ENCODE measurements around the gene KRTAP20-1.

DNA sequence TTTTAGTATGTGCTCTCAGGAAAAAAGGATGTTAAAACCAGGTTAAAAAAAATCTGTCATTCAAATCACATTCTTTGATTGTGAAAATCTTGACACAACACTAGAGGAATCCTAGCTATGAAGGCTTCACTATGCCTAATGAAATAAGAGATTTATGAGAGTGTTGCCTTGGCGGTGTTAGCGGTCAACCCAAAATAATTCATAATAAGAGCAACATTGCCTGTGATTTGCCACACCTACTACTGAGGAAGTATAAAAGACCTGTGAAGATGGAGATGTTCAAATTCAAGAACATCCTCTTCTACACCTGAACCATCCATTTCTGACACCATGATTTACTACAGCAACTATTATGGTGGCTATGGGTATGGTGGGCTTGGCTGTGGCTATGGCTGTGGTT lies at the start of gene KRTAP20-1:
- TF ChIP-seq, protein P1, sequence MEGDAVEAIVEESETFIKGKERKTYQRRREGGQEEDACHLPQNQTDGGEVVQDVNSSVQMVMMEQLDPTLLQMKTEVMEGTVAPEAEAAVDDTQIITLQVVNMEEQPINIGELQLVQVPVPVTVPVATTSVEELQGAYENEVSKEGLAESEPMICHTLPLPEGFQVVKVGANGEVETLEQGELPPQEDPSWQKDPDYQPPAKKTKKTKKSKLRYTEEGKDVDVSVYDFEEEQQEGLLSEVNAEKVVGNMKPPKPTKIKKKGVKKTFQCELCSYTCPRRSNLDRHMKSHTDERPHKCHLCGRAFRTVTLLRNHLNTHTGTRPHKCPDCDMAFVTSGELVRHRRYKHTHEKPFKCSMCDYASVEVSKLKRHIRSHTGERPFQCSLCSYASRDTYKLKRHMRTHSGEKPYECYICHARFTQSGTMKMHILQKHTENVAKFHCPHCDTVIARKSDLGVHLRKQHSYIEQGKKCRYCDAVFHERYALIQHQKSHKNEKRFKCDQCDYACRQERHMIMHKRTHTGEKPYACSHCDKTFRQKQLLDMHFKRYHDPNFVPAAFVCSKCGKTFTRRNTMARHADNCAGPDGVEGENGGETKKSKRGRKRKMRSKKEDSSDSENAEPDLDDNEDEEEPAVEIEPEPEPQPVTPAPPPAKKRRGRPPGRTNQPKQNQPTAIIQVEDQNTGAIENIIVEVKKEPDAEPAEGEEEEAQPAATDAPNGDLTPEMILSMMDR (conservative IDR thresholded peaks at IDR 0.05; ENCODE audit: low read length): no peak
- no peak for TF ChIP-seq EZH2phosphoT487 (IDR thresholded peaks at IDR 0.05; ENCODE audit: borderline replicate concordance)
